Hematopoietic multipotent progenitor cell treated with erythropoietin and hydrocortisone succinate and interleukin-3 and kit ligand, for 17 days (in vitro differentiated cells): Measurements from ENCODE around the gene CD79B.
"Not testable (repeated sequence)": the region's sequence is repeated elsewhere in the genome, so short reads cannot be mapped to it uniquely, and the experiment has no call there.

ENCODE experiments used
- DNase-seq: peaks from one replicate; pipeline ENCODE4 v3.0.0-alpha.2; 2015; ENCODE audit warnings: low spot score

CD79B gene

DNA sequence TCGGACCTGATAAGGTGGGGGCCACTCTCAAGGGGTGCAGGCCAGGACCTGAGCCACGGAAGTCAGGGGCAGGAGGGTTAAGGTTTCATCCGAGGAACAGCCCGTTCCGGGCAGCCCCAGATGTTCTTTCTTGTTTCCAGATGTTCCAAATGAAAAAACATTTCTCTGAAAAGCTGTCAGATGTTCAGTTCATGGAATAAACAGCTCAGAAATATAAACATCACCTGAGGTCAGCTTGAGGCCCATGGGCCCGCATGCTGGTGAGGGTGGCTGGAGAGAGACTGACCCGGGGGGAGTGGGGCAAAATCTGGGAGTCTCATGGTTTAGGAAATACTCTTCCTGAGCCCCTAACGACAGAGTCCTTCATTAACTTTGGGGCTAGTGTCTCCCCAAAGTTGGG lies 1.5 kb upstream of the CD79B start:
- DNase-seq = no peak

GRCh38 chr17:63932721-63933120 lies 590 bp upstream of the CD79B start:
- no peak for DNase-seq

DNA sequence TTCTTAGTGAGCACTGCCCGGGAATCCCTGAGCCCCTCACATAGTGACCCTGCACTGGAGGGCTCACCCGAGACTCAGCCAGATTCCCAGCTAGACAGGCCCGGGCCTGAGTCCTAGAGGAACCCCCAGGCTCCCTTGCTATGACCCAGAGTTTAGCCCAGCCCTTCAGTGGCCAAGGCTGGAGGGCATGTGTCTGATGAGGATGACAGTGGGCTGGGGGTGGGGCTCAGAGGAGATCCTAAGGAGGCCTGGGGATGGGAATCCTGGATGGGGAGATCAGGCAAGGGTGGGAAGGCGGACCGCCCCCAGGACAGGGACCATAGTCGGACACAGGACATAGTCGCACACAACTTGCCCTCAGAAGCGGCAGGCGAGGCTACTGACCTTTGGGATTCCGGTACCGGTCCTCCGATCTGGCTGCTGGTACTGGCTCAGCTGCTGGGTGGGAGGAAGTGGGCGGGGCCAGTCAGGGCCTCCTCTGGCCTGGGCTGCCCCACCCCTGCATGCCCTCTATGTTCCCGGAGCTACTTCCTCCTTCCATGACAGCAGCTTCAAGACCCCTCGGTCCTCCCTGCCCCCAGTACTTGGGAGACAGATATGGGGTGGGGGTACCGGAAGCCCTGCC lies 1.1 kb downstream of the CD79B start:
- no peak for DNase-seq

- no peak for DNase-seq
These were observed 2.0 kb downstream of the CD79B start for GRCh38 chr17:63929860-63930766.

DNA sequence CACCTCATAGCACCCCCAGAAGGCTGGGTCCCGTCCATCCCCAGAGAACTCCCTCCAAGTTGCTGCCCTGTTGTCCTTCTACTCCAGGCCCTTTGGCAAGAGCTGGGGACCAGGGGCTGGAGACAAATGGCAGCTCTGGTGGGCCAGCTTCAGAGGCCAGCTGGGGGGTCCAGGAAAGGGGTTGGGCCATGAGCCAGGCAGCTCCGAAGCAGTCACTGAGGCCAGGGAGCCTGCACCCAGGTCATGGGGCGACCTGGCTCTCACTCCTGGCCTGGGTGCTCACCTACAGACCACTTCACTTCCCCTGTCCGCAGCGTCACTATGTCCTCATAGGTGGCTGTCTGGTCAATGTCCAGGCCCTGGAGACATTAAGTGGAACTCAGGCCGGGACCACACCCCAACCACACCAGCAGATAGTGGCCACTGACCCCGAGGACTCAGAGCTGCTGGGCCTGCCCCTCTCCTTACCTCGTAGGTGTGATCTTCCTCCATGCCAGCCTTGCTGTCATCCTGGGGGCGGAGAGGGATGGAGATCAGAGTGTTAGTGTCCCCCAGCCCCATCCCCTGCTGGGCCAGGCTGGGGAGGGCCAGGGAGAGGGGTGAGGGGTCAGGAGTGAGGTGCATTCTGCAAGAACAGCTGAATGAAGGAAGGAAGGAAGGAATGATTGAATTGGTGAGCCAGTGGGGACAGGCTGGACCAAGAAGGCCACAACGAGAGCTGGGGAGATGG lies 3.0 kb downstream of the CD79B start:
- no peak for DNase-seq

DNA sequence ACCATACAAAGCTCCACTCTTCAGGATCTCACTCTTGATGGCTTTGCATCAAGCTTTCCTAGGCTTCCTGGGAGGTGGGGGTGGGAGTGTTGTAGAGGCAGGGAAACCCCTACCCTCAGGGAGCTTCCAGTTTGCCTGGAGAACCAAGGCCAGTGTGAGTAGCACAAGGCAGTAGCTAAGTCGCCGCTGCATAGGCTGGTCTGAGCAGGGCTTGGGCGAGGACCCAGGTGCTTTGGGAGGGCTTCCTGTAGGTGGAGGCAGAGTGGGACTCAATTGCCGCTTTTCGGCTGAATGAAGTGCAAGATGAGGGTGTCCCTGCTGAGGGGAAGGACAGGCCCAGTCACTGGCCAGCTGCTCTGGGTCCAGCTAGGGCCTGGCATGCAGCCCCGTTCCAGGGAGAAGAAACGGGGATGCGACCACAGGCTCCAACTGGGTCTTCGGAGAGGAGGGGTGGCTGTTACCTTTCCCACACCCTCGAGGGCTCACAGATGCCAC lies 3.9 kb downstream of the CD79B start:
- no peak for DNase-seq

- no peak for DNase-seq
These were observed 4.5 kb downstream of the CD79B start for GRCh38 chr17:63927464-63928171.

DNA sequence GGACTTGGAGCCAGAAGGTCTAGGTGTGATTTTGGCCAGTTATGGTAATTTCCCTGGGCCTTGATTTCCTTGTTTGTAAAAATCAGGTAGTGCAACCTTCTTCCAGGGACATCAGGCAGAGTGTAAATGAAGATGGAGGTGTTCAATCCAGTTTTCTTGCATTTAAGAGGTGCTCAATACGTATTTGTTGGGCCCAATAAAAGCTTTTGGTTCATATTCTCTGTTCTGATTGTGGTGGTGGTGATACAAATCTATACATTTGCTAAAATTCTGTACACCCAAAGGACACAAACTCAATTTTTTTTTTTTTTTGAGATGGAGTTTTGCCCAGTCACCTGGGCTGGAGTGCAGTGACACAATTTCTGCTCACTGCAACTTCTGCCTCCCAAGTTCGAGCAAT lies 6.0 kb downstream of the CD79B start:
- no peak for DNase-seq

- DNase-seq = no peak
These were observed 6.5 kb downstream of the CD79B start for GRCh38 chr17:63925615-63926014.

DNA sequence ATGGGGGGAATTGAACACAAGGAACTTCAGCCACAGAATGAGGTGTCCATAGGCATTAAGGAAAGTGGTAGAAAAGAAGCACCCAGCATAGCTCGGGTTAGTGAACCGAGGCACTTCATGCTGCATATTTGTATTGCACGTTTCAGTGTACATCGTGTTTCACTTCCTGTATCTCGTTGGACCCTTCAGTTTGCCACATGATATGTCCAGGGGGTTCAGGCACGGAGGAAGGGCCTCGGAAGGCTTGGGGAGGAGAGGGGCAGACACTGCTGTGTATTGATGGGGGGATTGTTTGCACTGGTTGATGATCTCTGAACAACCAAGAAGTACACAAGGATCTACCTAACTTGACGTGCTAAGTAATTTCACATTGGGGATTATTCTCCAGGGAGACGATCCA lies 9.7 kb downstream of the CD79B start:
- DNase-seq = not testable (repeated sequence)

GRCh38 chr17:63920779-63921178 lies 11.4 kb downstream of the CD79B start:
- DNase-seq = not testable (repeated sequence)

- DNase-seq = not testable (repeated sequence)
These were observed 12.1 kb downstream of the CD79B start for GRCh38 chr17:63920050-63920449.

DNA sequence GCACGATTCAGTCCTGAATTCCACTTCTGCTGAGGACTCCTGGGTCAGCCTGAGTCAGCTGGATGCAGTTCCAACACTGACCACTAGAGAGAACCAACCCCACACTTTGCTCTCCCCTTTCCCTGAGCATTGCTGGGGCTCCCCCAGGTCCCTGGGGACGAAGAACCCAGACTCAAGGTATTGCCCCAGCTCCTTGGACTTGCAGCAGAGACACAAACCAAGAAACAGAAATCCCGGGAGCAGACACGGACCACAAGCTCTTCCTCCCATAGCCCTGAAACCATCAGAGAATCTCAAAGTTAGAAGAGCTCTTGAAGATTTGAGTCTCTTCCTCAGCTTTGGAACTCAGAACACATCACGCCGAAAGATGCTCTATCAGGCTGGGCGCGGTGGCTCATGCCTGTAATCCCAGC lies 12.8 kb downstream of the CD79B start:
- DNase-seq = peak; percentile 76

DNA sequence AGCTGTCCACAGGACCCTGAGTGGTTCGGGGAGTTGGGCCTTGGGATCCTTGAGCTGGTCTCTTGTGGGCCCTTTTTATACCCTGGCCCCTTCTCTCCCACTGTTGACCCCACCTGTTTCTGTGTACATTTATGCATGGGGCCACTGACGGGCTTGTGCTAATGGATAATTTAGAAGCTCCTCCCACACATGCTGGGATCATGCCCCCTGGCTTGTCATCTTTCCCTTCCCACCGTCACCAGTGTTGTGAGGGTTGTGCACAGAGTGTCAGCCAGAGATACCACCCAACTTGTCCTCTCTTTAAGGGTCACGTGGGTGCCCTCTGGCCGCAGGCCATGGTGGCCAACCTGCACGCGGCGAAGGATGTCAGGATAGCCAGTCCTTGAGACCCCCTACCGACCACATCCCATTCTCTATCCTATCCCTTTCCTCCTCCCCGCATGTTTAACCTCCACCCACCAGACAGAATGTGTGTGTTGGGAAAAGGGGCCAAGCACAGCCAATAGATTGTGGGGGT lies 13.3 kb downstream of the CD79B start, which contains the start of gene GH1:
Gene GH1, minus strand, starts transcription at position 51 of the 517 bp plus-strand sequence. CDS start 63 bp downstream, outside the sequence.
- DNase-seq = not testable (repeated sequence)

GRCh38 chr17:63918305-63918704 lies 13.8 kb downstream of the CD79B start:
- no peak for DNase-seq

DNA sequence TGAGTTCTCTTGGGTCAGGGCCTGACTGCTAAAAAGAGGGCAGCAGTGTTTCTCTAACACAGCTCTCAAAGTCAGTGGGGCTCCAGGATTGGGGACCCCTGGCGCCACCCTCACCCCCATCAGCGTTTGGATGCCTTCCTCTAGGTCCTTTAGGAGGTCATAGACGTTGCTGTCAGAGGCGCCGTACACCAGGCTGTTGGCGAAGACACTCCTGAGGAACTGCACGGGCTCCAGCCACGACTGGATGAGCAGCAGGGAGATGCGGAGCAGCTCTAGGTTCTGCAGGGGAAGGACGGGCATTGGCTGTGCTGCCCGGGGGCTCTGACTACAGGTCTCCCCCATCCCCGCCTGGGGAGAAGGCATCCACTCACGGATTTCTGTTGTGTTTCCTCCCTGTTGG lies 14.5 kb downstream of the CD79B start:
- DNase-seq = no peak

DNA sequence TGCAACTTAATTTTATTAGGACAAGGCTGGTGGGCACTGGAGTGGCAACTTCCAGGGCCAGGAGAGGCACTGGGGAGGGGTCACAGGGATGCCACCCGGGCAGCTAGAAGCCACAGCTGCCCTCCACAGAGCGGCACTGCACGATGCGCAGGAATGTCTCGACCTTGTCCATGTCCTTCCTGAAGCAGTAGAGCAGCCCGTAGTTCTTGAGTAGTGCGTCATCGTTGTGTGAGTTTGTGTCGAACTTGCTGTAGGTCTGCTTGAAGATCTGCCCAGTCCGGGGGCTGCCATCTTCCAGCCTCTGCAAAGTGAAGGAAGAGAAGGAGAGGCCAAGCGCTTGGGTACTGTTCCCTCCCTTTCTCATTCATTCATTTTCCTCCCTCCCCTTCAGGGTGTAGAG lies 14.9 kb downstream of the CD79B start:
- DNase-seq = not testable (repeated sequence)

- no peak for DNase-seq
These were observed 15.5 kb downstream of the CD79B start for GRCh38 chr17:63916566-63917185.

DNA sequence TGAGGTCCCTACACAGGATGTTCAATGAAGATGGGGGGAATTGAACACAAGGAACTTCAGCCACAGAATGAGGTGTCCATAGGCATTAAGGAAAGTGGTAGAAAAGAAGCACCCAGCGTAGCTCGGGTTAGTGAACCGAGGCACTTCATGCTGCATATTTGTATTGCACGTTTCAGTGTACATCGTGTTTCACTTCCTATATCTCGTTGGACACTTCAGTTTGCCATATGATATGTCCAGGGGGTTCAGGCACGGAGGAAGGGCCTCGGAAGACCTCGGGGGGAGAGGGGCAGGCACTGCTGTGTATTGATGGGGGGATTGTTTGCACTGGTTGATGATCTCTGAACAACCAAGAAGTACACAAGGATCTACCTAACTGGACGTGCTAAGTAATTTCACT lies 16.4 kb downstream of the CD79B start:
- DNase-seq = not testable (repeated sequence)

GRCh38 chr17:63914471-63914870 lies 17.7 kb downstream of the CD79B start:
- no peak for DNase-seq

GRCh38 chr17:63911657-63912100 lies 20.5 kb downstream of the CD79B start:
- DNase-seq = peak; percentile 61
